H1 (cell line): Measurements from ENCODE around the gene HAO1. TPM values are rescaled to one million over a fixed set of nuclear protein-coding genes. Genes with fewer than 3 reads are reported as not detected.

Source experiments
- CTCF ChIA-PET: fragments of 300-600 bp; sonication (Branson Sonifier 250); formaldehyde crosslinking; loops from one replicate; lab custom pipeline; 2021; ENCODE audit not compliant: partially characterized antibody; lab: Charles Lee
- POLR2A ChIA-PET: fragments of 300-600 bp; sonication (Branson Sonifier 250); formaldehyde crosslinking; loops from one replicate; lab custom pipeline; 2021; ENCODE audit warnings: inconsistent platforms; ENCODE audit not compliant: partially characterized antibody; lab: Charles Lee
- DNase-seq, 2 experiments: peaks; one replicate each; pipeline versions ENCODE4 v3.0.0 to v3.0.0-alpha.2; 2010 to 2022; ENCODE audit warnings: low spot score in 2 of 2, low read depth in 1 of 2, mixed read lengths in 1 of 2
- FAIRE-seq: peaks from 2 replicates; lab custom pipeline; 2011; peaks lifted over from hg19 to GRCh38; lab: Jason Lieb, UNC
- H2AFZ ChIP-seq: 2 replicates; pipeline ENCODE4 v1.8.1; 2012; ENCODE audit warnings: low read length, inconsistent platforms
- H2AK5ac ChIP-seq: 2 replicates; pipeline ENCODE4 v1.6.1; 2013; ENCODE audit warnings: low read depth, low read length
- H2BK120ac ChIP-seq: replicated peaks from 2 replicates; pipeline ENCODE3; 2013; ENCODE audit warnings: low read depth, low read length, inconsistent platforms
- H2BK12ac ChIP-seq: 2 replicates; pipeline ENCODE4 v1.6.1; 2013; ENCODE audit warnings: low read depth, low read length
- H2BK15ac ChIP-seq: 2 replicates; pipeline ENCODE4 v1.6.1; 2013; ENCODE audit warnings: low read length
- H2BK20ac ChIP-seq: 2 replicates; pipeline ENCODE4 v1.6.1; 2013; ENCODE audit warnings: low read length
- H2BK5ac ChIP-seq: 2 replicates; pipeline ENCODE4 v1.6.1; 2013; ENCODE audit warnings: low read depth, low read length
- H3K14ac ChIP-seq: 2 replicates; pipeline ENCODE4 v1.6.1; 2013; ENCODE audit warnings: inconsistent platforms; ENCODE audit not compliant: insufficient read length
- H3K18ac ChIP-seq: 2 replicates; pipeline ENCODE4 v1.6.1; 2013; ENCODE audit warnings: low read length; ENCODE audit errors: extremely low read depth
- H3K23ac ChIP-seq: 2 replicates; pipeline ENCODE4 v1.6.1; 2013; ENCODE audit warnings: inconsistent platforms; ENCODE audit not compliant: insufficient read length
- H3K23me2 ChIP-seq: 2 replicates; pipeline ENCODE4 v1.6.1; 2013; ENCODE audit warnings: low read depth, low read length
- H3K27ac ChIP-seq: 2 replicates; pipeline ENCODE4 v1.6.1; 2011; ENCODE audit warnings: low read depth, low read length, inconsistent platforms
- H3K27me3 ChIP-seq, 4 experiments: replicated peaks in 1 of 4; 1 replicate in 1 of 4; 2 replicates in 3 of 4; pipeline versions ENCODE4 v1.6.1 to v1.8.1; 2011 to 2013; ENCODE audit warnings: low read length in 3 of 4, mild to moderate bottlenecking in 3 of 4, inconsistent platforms in 2 of 4, mixed read lengths in 2 of 4, moderate library complexity in 1 of 4; ENCODE audit not compliant: control insufficient read depth in 3 of 4, insufficient read depth in 3 of 4; ENCODE audit errors: extremely low read depth in 1 of 4
- H3K36me3 ChIP-seq, 4 experiments: 2 replicates each; pipeline versions ENCODE4 v1.6.1 to v1.8.1; 2011 to 2013; ENCODE audit warnings: mild to moderate bottlenecking in 4 of 4, low read length in 3 of 4, moderate library complexity in 2 of 4, control low read depth in 1 of 4, inconsistent platforms in 1 of 4; ENCODE audit not compliant: insufficient read depth in 4 of 4, control insufficient read depth in 2 of 4
- H3K4ac ChIP-seq: replicated peaks from 2 replicates; pipeline ENCODE3; 2013; ENCODE audit warnings: low read length, low read depth, mixed read lengths, inconsistent platforms; ENCODE audit not compliant: insufficient read length
- H3K4me1 ChIP-seq, 4 experiments: replicated peaks in 1 of 4; 1 replicate in 1 of 4; 2 replicates in 3 of 4; pipeline versions ENCODE4 v1.6.1 to v1.8.1; 2011 to 2013; ENCODE audit warnings: low read length in 3 of 4, inconsistent platforms in 2 of 4, mixed read lengths in 1 of 4; ENCODE audit not compliant: insufficient read depth in 4 of 4, control insufficient read depth in 3 of 4
- H3K4me2 ChIP-seq, 2 experiments: 2 replicates each; pipeline versions ENCODE4 v1.6.1 to v1.8.1; 2011 to 2013; ENCODE audit warnings: low read depth in 2 of 2, low read length in 2 of 2, control low read depth in 1 of 2, inconsistent platforms in 1 of 2, mild to moderate bottlenecking in 1 of 2; ENCODE audit not compliant: insufficient read depth in 1 of 2
- H3K4me3 ChIP-seq, 4 experiments: fragments of 200-600, 300-600 bp in 1 of 4; sonication (generic), shearing (Covaris generic), sonication (Bioruptor Twin) in 1 of 4; 2 replicates each; pipeline versions ENCODE4 v1.5.1 to v1.8.1; 2011 to 2016; ENCODE audit warnings: low read length in 4 of 4, low read depth in 3 of 4, control low read depth in 2 of 4, inconsistent platforms in 2 of 4, mild to moderate bottlenecking in 2 of 4, mixed read lengths in 1 of 4, moderate library complexity in 1 of 4; ENCODE audit not compliant: insufficient read depth in 2 of 4; ENCODE audit errors: extremely low read depth in 1 of 4
- H3K56ac ChIP-seq: replicated peaks from 2 replicates; pipeline ENCODE3; 2013; ENCODE audit warnings: low read depth, mild to moderate bottlenecking, mixed read lengths, low read length, inconsistent platforms; ENCODE audit not compliant: insufficient read length
- H3K79me1 ChIP-seq: 2 replicates; pipeline ENCODE4 v1.6.1; 2013; ENCODE audit warnings: low read depth, low read length, control low read depth
- H3K79me2 ChIP-seq, 2 experiments: 2 replicates each; pipeline versions ENCODE4 v1.6.1 to v1.8.1; 2012 to 2013; ENCODE audit warnings: low read length in 2 of 2, mild to moderate bottlenecking in 2 of 2, inconsistent platforms in 1 of 2; ENCODE audit not compliant: insufficient read depth in 2 of 2, control insufficient read depth in 1 of 2
- H3K9ac ChIP-seq, 4 experiments: replicated peaks in 1 of 4; 1 replicate in 1 of 4; 2 replicates in 3 of 4; pipeline versions ENCODE4 v1.6.1 to v1.8.1; 2011 to 2013; ENCODE audit warnings: low read depth in 3 of 4, low read length in 3 of 4, control low read depth in 2 of 4, mild to moderate bottlenecking in 2 of 4, moderate library complexity in 2 of 4, inconsistent platforms in 1 of 4; ENCODE audit errors: extremely low read depth in 1 of 4
- H3K9me3 ChIP-seq, 2 experiments: 2 replicates each; pipeline versions ENCODE4 v1.6.1 to v1.8.1; 2012 to 2013; ENCODE audit warnings: mild to moderate bottlenecking in 2 of 2, moderate library complexity in 2 of 2, control low read depth in 1 of 2, inconsistent platforms in 1 of 2, low read depth in 1 of 2, low read length in 1 of 2, mixed read lengths in 1 of 2; ENCODE audit not compliant: insufficient read depth in 2 of 2
- H4K20me1 ChIP-seq, 2 experiments: replicated peaks in 1 of 2; 2 replicates each; pipeline versions ENCODE3 to v1.8.1; 2011 to 2013; ENCODE audit warnings: inconsistent platforms in 2 of 2, low read length in 2 of 2, mild to moderate bottlenecking in 1 of 2; ENCODE audit not compliant: insufficient read depth in 2 of 2, control insufficient read depth in 1 of 2
- H4K5ac ChIP-seq: 2 replicates; pipeline ENCODE4 v1.6.1; 2013; ENCODE audit warnings: low read length, low read depth, mixed read lengths, inconsistent platforms; ENCODE audit not compliant: insufficient read length
- H4K8ac ChIP-seq: 2 replicates; pipeline ENCODE4 v1.8.0; 2013; ENCODE audit warnings: mild to moderate bottlenecking, moderate library complexity, low read length, inconsistent platforms; ENCODE audit not compliant: insufficient read depth; ENCODE audit errors: extremely low read depth
- H4K91ac ChIP-seq: replicated peaks from 2 replicates; pipeline ENCODE3; 2013; ENCODE audit warnings: low read length, mixed read lengths, inconsistent platforms; ENCODE audit not compliant: insufficient read length
- ATF3 ChIP-seq: IDR thresholded peaks from 2 replicates; pipeline ENCODE4 v1.6.1; 2011; ENCODE audit warnings: low read depth, mild to moderate bottlenecking, low read length; ENCODE audit not compliant: insufficient read depth
- CHD2 ChIP-seq: IDR thresholded peaks from 2 replicates; pipeline ENCODE4 v1.6.1; 2012; ENCODE audit warnings: low read length, improper control_type of control experiment
- EGR1 ChIP-seq: IDR thresholded peaks from 2 replicates; pipeline ENCODE4 v1.6.1; 2011; ENCODE audit warnings: low read depth, low read length, borderline replicate concordance
- EZH2 ChIP-seq: fragments of 200-600 bp; sonication (generic); IDR thresholded peaks from 2 replicates; pipeline ENCODE4 v1.7.1; 2012; ENCODE audit warnings: low read depth, mild to moderate bottlenecking, moderate library complexity, low read length, inconsistent platforms; ENCODE audit not compliant: severe bottlenecking
- GABPA ChIP-seq: IDR thresholded peaks from 2 replicates; pipeline ENCODE4 v1.6.1; 2011; ENCODE audit warnings: mild to moderate bottlenecking, low read length, moderate library complexity, borderline replicate concordance; ENCODE audit not compliant: insufficient read depth
- KDM4A ChIP-seq: IDR thresholded peaks from one replicate; pipeline ENCODE4 v1.7.1; 2012; ENCODE audit warnings: low read depth, mild to moderate bottlenecking, moderate library complexity, low read length, inconsistent platforms; ENCODE audit not compliant: severe bottlenecking
- PHF8 ChIP-seq: fragments of 200-600 bp; sonication (generic); conservative IDR thresholded peaks from 2 replicates; pipeline ENCODE4 v1.7.1; 2012; ENCODE audit warnings: low read depth, mild to moderate bottlenecking, inconsistent platforms, low read length, moderate library complexity
- RAD21 ChIP-seq, 2 experiments: IDR thresholded peaks in 1 of 2; conservative IDR thresholded peaks in 1 of 2; 2 replicates each; pipeline ENCODE4 v1.6.1; 2011; ENCODE audit warnings: low read depth in 2 of 2, low read length in 2 of 2, improper control_type of control experiment in 1 of 2, inconsistent platforms in 1 of 2, mild to moderate bottlenecking in 1 of 2, moderate library complexity in 1 of 2
- SP4 ChIP-seq: IDR thresholded peaks from 2 replicates; pipeline ENCODE4 v1.6.1; 2012; ENCODE audit warnings: low read length, inconsistent platforms
- SRF ChIP-seq: IDR thresholded peaks from 2 replicates; pipeline ENCODE4 v1.6.1; 2011; ENCODE audit warnings: mild to moderate bottlenecking, low read depth, low read length, moderate library complexity
- TEAD4 ChIP-seq: IDR thresholded peaks from 2 replicates; pipeline ENCODE4 v1.6.1; 2012; ENCODE audit warnings: low read depth, low read length, inconsistent platforms, mixed read lengths
- YY1 ChIP-seq: IDR thresholded peaks from 2 replicates; pipeline ENCODE4 v1.6.1; 2011; ENCODE audit warnings: low read depth, mild to moderate bottlenecking, low read length
- WGBS, 2 experiments: shearing (Covaris generic) in 1 of 2; methylation state at CpG; one replicate each; pipeline versions ENCODE4 v1.1.6 to v1.1.7; 2013 to 2015; ENCODE audit warnings: low lambda C conversion rate in 2 of 2, mixed read lengths in 2 of 2, inconsistent platforms in 1 of 2, low coverage in 1 of 2, missing lambda C conversion rate in 1 of 2; ENCODE audit not compliant: insufficient replicate concordance in 2 of 2, insufficient coverage in 1 of 2, insufficient read length in 1 of 2; ENCODE audit errors: extremely low coverage in 1 of 2, missing lambda C conversion rate in 1 of 2; 5-methylcytosine and 5-hydroxymethylcytosine counted together
- polyA plus RNA-seq, 7 experiments: library from polyadenylated mRNA; depleted of rRNA in 3 of 7; stranded (reverse) in 5 of 7; unstranded in 2 of 7; fragments of >200 nt in 5 of 7; fragments of 200-250 nt in 2 of 7; gene quantifications; 1 replicate in 5 of 7; 2 replicates in 1 of 7; 4 replicates in 1 of 7; pipeline versions ENCODE4 v1.2.1 to v1.2.3, GENCODE V29; 2011 to 2013; ENCODE audit warnings: missing spikeins in 2 of 7, mixed read lengths in 2 of 7
- total RNA-seq: library from RNA; stranded (reverse); fragmentation: NEBNext Ultra II Directional; extraction: Animal tissue kit (Norgen Biotek cat#: 25700); gene quantifications from 2 replicates; pipeline ENCODE4 v1.2.1, GENCODE V29; 2021

The HAO1 gene
- total and polyA plus RNA-seq, 2 of the 8 experiments (the other 6 are each of a cell fraction or from before 2014, with no cell fraction given), result not detected

GRCh38 chr20:7848351-7848750 lies 91.9 kb downstream of the HAO1 start:
- Histone ChIP-seq H3K14ac (no peak overlapping the region), H2AK5ac (no peak overlapping the region), H3K9me3 (no peaks in the 10 kb centered on the region), H3K23ac (no peak overlapping the region), H4K5ac (no peak overlapping the region), H4K8ac (no peak overlapping the region), H2BK120ac (no peak overlapping the region), H2BK15ac (no peak overlapping the region), H3K36me3 (no peaks in the 10 kb centered on the region), H3K23me2 (no peaks in the 10 kb centered on the region; the same call in 1 of the 2 replicates), H2BK5ac (no peak overlapping the region), H4K91ac (no peak overlapping the region), H2BK20ac (no peak overlapping the region), H3K27ac (no peak overlapping the region)
- 91% methylated on average over 2 of the region's 2 CpGs; no CpG with 5 or more reads in 1 of the 2 experiments for WGBS, 2 experiments
- ChIA-PET POLR2A (interaction anchor here (1.2 kb wide), 1 partner anchor 15 kb away, joined by 3 read pairs; no protein-coding TSS in a partner anchor), CTCF (interaction anchor here (2.4 kb wide), 1 partner anchor 11 kb away, joined by 7 read pairs; no protein-coding TSS in a partner anchor)
- TF ChIP-seq TEAD4 (no peak), RAD21 (IDR thresholded peaks at IDR 0.05 in 1 of 2, conservative IDR thresholded peaks at IDR 0.05 in 1 of 2; ENCODE audit: low read depth in 2 of 2, low read length in 2 of 2) (no peak), KDM4A (no peak), EZH2 (no peak), ATF3 (no peak), PHF8 (no peak), GABPA (no peak), CHD2 (no peak), YY1 (no peak), SRF (no peak), EGR1 (no peak), SP4 (no peak)
- TF ChIP-seq, all 59 proteins: peak for 0
- Histone ChIP-seq H4K20me1 (no peaks in the 10 kb centered on the region), H3K18ac (no peak overlapping the region), H3K4me1 (no peaks in the 10 kb centered on the region), H3K9ac (no peak overlapping the region), H3K79me1 (no peaks in the 10 kb centered on the region), H3K4me2 (no peak overlapping the region), H3K4ac (no peak overlapping the region), H3K79me2 (no peaks in the 10 kb centered on the region; a peak in 1 of 4 replicates), H2BK12ac (no peak overlapping the region), H2AFZ (no peak overlapping the region), H3K27me3 (no peaks in the 10 kb centered on the region), H3K56ac (no peak overlapping the region), H3K4me3 (no peak overlapping the region)
- FAIRE-seq (no peak), DNase-seq (no peak)
